Measurements from ENCODE around the gene TRIP4. TPM values are rescaled to one million over a fixed set of nuclear protein-coding genes. Genes with fewer than 3 reads are reported as not detected.

The TRIP4 gene
- total RNA-seq, 1 experiment from 2014 or later, result 18.3 TPM

DNA sequence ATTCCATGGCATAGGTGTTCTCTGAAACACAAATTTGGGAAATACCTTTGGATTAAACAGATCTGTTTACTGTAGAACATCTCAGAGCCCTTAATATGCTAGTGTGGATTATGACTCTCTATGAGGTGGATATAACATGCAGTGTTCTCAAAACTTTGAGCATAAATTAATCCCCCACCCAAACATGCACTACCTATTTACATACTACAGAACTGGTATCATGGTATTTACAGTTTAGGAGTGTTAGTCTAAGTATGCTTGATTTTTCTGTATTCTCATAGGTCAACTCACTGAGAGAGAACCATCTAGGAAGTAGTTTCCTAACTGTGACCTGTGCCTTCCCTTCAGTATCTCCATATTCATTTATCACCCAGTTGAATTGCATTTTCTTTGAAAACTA lies 41.8 kb downstream of the TRIP4 start (continued):
- TF ChIP-seq, protein P1, sequence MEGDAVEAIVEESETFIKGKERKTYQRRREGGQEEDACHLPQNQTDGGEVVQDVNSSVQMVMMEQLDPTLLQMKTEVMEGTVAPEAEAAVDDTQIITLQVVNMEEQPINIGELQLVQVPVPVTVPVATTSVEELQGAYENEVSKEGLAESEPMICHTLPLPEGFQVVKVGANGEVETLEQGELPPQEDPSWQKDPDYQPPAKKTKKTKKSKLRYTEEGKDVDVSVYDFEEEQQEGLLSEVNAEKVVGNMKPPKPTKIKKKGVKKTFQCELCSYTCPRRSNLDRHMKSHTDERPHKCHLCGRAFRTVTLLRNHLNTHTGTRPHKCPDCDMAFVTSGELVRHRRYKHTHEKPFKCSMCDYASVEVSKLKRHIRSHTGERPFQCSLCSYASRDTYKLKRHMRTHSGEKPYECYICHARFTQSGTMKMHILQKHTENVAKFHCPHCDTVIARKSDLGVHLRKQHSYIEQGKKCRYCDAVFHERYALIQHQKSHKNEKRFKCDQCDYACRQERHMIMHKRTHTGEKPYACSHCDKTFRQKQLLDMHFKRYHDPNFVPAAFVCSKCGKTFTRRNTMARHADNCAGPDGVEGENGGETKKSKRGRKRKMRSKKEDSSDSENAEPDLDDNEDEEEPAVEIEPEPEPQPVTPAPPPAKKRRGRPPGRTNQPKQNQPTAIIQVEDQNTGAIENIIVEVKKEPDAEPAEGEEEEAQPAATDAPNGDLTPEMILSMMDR (IDR thresholded peaks at IDR 0.05 in 2 of 3, conservative IDR thresholded peaks at IDR 0.05 in 1 of 3; ENCODE audit: borderline replicate concordance in 1 of 3, insufficient read depth in 1 of 3, low read depth in 2 of 3, low read length in 2 of 3), result no peak
- TF ChIP-seq EZH2phosphoT487 (IDR thresholded peaks at IDR 0.05; ENCODE audit: borderline replicate concordance), result no peak

DNA sequence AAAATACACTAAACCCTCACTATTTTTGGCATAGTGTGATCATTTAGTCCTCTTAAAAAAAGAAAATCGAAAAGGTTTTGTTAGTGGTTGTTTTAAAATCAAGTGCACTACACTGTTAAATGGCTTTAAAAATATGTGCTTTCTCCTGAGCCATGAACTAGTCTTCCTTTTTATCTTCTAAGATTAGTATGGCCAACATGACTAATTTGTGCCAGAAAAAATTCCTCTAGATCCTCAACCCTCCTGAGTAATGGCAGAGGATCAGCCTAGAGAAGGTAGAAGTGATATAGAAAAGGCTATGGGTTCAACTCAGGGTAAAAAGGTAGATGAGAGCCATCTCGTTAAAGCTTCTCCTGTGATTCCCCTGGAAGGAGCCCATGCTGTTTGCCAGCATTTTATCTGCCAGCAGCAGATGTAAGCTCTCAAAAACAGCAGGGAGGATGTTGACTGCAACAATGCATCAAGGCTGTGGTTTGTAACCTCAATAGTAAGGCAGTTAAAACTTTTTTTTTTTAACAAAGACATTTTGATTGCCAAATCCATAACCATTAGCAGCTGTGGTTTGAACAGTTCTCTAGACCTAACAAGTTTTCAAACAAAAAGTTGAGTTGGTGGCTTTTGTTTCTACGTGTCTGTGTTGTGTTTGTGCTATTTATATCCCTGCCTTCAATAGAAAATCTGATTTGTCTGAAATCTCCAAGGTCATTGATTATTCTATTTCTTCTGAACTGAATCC lies 42.5 kb downstream of the TRIP4 start:
- no peak overlapping the region for H3K9ac ChIP-seq (ENCODE audit: low read length)
- H3K4me3 ChIP-seq (replicated peaks in 1 of 2; ENCODE audit: low read depth in 1 of 2, low read length in 2 of 2), result no peak overlapping the region
- H3K27me3 ChIP-seq (ENCODE audit: insufficient read depth, low read length), result no peaks in the 10 kb centered on the region
- CTCF ChIA-PET, result no interaction called here
- no peak overlapping the region for H3K27ac ChIP-seq (ENCODE audit: low read depth, low read length)
- no peak for ATAC-seq
- RAD21 ChIA-PET (ENCODE audit: low non-redundant PET in 1 of 2, low total read pairs in 2 of 2, uncharacterized antibody in 2 of 2, unreplicated experiment in 2 of 2), result no interaction called here
- BruUV-seq (replicated peaks), result no TSS peak
- H3K36me3 ChIP-seq (ENCODE audit: control insufficient read depth in 1 of 2, insufficient read depth in 2 of 2, low read length in 2 of 2), result 0 out of 4 replicates have a peak, but pooled peaks cover 2 to 3% of the 10 kb centered on the region in 2 experiments
- no peaks in the 10 kb centered on the region for H4K20me1 ChIP-seq (ENCODE audit: insufficient read depth)
- TF ChIP-seq, protein P2, sequence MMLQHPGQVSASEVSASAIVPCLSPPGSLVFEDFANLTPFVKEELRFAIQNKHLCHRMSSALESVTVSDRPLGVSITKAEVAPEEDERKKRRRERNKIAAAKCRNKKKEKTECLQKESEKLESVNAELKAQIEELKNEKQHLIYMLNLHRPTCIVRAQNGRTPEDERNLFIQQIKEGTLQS (IDR thresholded peaks at IDR 0.05), result no peak
- POLR2A ChIA-PET, result no interaction called here
- DNase-seq (ENCODE audit: low read depth, low spot score), result no peak
- no peak overlapping the region for H2AFZ ChIP-seq (ENCODE audit: low read depth, low read length, poor library complexity, severe bottlenecking)
- no peak overlapping the region for H3K4me2 ChIP-seq (ENCODE audit: low read length)
- H3K4me1 ChIP-seq (ENCODE audit: control insufficient read depth in 1 of 2, insufficient read depth in 2 of 2, low read length in 2 of 2), result peaks cover 7 to 8% of the 10 kb centered on the region in 2 experiments; a peak in 2 of 4 replicates
- H3K9me3 ChIP-seq (ENCODE audit: control insufficient read depth in 1 of 2, insufficient read depth in 1 of 2, low read depth in 1 of 2, low read length in 2 of 2), result no peaks in the 10 kb centered on the region
- intact Hi-C loops (cut with micrococcal nuclease), result loop anchor here (5.0 kb wide), 1 partner anchor 297 kb away; no protein-coding TSS in a partner anchor
- H3K9me2 ChIP-seq (ENCODE audit: insufficient read depth), result no peaks in the 10 kb centered on the region
- H3K79me2 ChIP-seq (ENCODE audit: insufficient read depth, low read length), result no peaks in the 10 kb centered on the region

DNA sequence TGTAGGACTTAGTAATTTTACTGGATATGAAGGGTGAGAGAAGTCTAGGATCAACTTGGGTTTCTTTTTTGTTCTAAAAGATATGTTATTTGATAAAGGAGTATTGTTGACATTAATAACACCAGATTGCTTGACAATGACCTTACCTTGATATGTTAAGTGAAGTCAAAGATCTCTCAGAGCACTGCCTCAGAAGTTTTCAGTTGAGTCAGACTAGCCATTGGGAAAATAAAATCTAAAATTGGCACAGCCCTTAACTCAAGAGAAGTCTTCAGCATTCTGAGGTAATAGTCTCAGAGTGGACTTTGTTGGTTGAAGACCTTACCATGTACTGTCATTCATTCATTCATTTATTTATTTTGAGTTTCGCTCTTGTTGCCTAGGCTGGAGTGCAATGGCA lies 50.3 kb downstream of the TRIP4 start:
- Histone ChIP-seq H3K27me3 (ENCODE audit: insufficient read depth, low read length) (no peaks in the 10 kb centered on the region), H3K4me1 (ENCODE audit: control insufficient read depth in 1 of 2, insufficient read depth in 2 of 2, low read length in 2 of 2) (peaks cover 2 to 5% of the 10 kb centered on the region in 2 experiments), H3K9me2 (ENCODE audit: insufficient read depth) (no peaks in the 10 kb centered on the region), H3K27ac (ENCODE audit: low read depth, low read length) (no peak overlapping the region), H3K36me3 (ENCODE audit: control insufficient read depth in 1 of 2, insufficient read depth in 2 of 2, low read length in 2 of 2) (no peaks in the 10 kb centered on the region; a peak in 1 of 4 replicates), H3K79me2 (ENCODE audit: insufficient read depth, low read length) (no peaks in the 10 kb centered on the region), H3K4me3 (replicated peaks in 1 of 2; ENCODE audit: low read depth in 1 of 2, low read length in 2 of 2) (no peak overlapping the region), H3K9ac (ENCODE audit: low read length) (no peak overlapping the region), H3K4me2 (ENCODE audit: low read length) (no peak overlapping the region), H4K20me1 (ENCODE audit: insufficient read depth) (no peaks in the 10 kb centered on the region), H3K9me3 (ENCODE audit: control insufficient read depth in 1 of 2, insufficient read depth in 1 of 2, low read depth in 1 of 2, low read length in 2 of 2) (no peaks in the 10 kb centered on the region), H2AFZ (ENCODE audit: low read depth, low read length, poor library complexity, severe bottlenecking) (no peak overlapping the region)
- BruUV-seq (replicated peaks), result no TSS peak
- ChIA-PET POLR2A (no interaction called here), RAD21 (ENCODE audit: low non-redundant PET in 1 of 2, low total read pairs in 2 of 2, uncharacterized antibody in 2 of 2, unreplicated experiment in 2 of 2) (no interaction called here), CTCF (no interaction called here)
- DNase-seq (ENCODE audit: low read depth, low spot score) (no peak), ATAC-seq (no peak)
- intact Hi-C loops (cut with micrococcal nuclease), result no loop called here
- TF ChIP-seq EZH2 (IDR thresholded peaks at IDR 0.05), result no peak
- no peak for TF ChIP-seq EZH2phosphoT487 (IDR thresholded peaks at IDR 0.05; ENCODE audit: borderline replicate concordance)

All from HCT116 (cell line).